ENCODE data around the gene PRR23E.

The PRR23E gene

DNA sequence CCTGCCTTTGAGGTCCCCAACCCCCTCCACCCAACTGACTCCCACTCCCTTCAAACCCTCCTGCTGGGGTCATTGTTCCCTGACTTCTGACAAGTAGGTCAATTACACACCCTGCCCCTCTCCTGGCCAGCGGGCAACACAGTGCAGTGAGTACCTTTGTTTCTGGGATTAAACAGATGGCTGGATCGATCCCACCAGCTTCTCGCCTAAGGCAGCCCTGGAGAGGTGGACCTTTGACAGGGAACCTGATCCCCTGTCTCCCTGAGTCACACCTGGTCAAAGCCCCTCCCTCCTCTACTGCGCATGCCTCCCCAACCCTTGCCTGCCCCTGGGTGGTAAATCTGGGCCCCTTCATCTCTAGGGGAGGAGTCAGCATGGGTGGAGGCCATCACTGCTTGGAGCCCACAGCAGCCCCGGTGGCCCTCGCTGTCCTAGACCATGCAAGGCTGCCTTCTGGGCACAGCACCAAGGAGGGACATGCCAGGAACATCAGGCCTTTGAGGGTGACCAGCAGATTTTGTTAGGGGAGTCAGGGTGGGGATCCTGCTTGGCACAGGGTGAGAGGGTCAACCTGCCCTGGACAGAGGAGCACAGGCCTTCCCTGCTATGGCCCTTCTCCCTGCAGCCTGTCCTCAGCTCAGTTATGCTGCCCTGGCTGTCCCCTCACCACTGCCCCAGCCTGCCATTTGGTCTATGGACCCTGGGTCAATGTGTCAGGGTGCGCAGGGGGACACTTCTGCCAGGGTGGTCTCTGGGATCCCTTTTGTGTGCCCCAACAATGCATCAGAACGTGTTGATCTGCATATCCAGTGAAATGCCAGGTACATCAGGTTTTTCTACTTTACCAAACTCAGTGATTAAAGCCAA lies 9.8 kb upstream of the PRR23E start:
- Histone ChIP-seq H3K4me1 (ENCODE audit: control insufficient read depth in 1 of 2, insufficient read depth in 1 of 2, low read depth in 1 of 2, low read length in 1 of 2) (no peaks in the 10 kb centered on the region), H3K9me3 (no peaks in the 10 kb centered on the region), H3K27me3 (no peaks in the 10 kb centered on the region), H3K36me3 (no peaks in the 10 kb centered on the region), H3K4me3 (ENCODE audit: low read depth in 1 of 2, low read length in 1 of 2) (no peak overlapping the region), H3K27ac (no peak overlapping the region)
- TF ChIP-seq, protein P1, sequence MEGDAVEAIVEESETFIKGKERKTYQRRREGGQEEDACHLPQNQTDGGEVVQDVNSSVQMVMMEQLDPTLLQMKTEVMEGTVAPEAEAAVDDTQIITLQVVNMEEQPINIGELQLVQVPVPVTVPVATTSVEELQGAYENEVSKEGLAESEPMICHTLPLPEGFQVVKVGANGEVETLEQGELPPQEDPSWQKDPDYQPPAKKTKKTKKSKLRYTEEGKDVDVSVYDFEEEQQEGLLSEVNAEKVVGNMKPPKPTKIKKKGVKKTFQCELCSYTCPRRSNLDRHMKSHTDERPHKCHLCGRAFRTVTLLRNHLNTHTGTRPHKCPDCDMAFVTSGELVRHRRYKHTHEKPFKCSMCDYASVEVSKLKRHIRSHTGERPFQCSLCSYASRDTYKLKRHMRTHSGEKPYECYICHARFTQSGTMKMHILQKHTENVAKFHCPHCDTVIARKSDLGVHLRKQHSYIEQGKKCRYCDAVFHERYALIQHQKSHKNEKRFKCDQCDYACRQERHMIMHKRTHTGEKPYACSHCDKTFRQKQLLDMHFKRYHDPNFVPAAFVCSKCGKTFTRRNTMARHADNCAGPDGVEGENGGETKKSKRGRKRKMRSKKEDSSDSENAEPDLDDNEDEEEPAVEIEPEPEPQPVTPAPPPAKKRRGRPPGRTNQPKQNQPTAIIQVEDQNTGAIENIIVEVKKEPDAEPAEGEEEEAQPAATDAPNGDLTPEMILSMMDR (IDR thresholded peaks at IDR 0.05): no peak

DNA sequence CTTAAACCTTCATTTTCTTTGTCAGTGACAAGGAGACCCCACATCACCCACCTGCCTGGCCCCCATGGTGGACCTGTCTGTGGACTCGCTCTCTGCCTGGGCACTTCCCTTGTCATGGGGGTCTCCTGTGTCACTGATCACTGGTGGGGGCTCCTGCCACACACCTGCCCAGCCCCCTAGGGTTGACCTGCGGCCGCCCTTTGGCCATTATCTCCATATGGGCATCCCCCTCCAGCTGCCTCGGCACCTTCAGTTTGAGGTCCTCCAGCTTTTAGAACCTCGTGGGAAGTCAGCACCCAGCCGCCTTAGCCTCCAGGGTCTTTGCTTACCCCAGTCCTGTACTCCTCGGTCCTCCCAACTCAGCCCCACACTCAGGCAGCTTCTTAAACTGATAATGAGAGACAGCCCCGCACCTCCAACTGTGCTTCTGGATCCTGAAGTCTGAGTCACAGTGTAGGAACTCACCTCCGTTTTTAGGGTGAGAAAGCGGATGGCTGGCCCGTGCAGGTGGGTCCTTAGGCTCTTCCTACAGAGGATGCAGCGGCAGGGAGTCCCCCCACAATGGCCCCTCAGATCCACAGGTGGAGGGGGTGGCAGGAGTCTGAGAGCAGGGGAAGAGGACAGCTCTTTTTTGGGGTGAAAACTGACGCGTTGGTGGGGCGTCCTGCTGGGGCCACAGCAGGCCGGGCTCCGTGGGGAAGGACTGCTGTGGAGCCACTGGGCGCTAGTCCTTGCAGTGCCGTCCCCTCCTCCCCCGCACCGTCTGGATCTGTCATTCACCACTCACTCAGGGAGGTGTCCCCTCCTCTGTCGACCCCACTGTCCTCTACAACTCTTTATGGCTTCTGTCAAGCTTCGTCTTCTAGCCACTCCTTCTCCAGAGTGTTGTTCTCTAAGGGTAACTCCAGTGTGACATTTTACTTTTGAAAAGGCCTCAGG lies 8.7 kb upstream of the PRR23E start:
- no peaks in the 10 kb centered on the region for H3K27me3 ChIP-seq
- H3K4me3 ChIP-seq (ENCODE audit: low read depth in 1 of 2, low read length in 1 of 2): no peak overlapping the region
- TF ChIP-seq, protein P1 (IDR thresholded peaks at IDR 0.05): no peak
- no peaks in the 10 kb centered on the region for H3K4me1 ChIP-seq (ENCODE audit: control insufficient read depth in 1 of 2, insufficient read depth in 1 of 2, low read depth in 1 of 2, low read length in 1 of 2)
- no peaks in the 10 kb centered on the region for H3K36me3 ChIP-seq
- H3K27ac ChIP-seq: no peak overlapping the region
- no peaks in the 10 kb centered on the region for H3K9me3 ChIP-seq

DNA sequence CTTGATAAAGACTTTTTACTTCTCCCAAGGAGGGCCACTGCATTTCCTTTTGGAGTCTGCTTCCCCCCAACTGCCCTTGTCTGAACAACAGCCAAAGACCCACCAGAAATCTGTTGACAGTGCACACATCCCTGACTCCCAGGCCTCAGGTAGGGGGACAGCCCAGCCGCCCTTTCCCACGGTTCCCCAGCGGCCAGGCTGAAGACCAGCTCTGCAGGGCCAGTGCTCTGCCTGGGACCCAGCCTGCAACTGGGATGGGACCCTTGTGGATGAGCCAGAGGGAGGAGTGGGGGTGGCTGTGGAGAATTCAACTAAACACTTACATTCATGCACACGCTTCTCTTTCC lies 8.1 kb upstream of the PRR23E start:
- no peaks in the 10 kb centered on the region for H3K27me3 ChIP-seq
- TF ChIP-seq, protein P1 (IDR thresholded peaks at IDR 0.05): no peak
- no peaks in the 10 kb centered on the region for H3K9me3 ChIP-seq
- no peaks in the 10 kb centered on the region for H3K4me1 ChIP-seq (ENCODE audit: control insufficient read depth in 1 of 2, insufficient read depth in 1 of 2, low read depth in 1 of 2, low read length in 1 of 2)
- no peak overlapping the region for H3K27ac ChIP-seq
- H3K4me3 ChIP-seq (ENCODE audit: low read depth in 1 of 2, low read length in 1 of 2): no peak overlapping the region
- H3K36me3 ChIP-seq: no peaks in the 10 kb centered on the region

DNA sequence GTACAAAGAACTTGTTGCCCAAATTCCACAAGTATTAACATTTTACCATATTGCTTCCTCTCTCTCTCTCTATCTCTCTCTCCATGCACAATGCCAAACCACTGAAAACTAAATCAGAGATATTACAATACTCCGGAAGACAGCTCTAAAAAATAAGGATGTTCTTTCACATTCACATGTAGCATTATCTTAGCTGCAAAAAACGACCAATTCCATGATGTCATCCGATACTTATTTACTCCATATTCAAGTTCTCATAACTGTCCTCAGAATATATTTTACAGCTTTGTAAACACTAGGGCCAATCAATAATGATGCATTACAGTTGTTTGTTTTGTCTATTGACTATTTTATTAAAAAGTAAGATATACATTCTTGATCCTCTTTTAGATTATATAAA lies 7.7 kb upstream of the PRR23E start:
- Histone ChIP-seq H3K36me3 (no peaks in the 10 kb centered on the region), H3K4me3 (ENCODE audit: low read depth in 1 of 2, low read length in 1 of 2) (no peak overlapping the region), H3K27ac (no peak overlapping the region), H3K9me3 (no peaks in the 10 kb centered on the region), H3K27me3 (no peaks in the 10 kb centered on the region), H3K4me1 (ENCODE audit: control insufficient read depth in 1 of 2, insufficient read depth in 1 of 2, low read depth in 1 of 2, low read length in 1 of 2) (no peaks in the 10 kb centered on the region)
- TF ChIP-seq, protein P1 (IDR thresholded peaks at IDR 0.05): no peak

DNA sequence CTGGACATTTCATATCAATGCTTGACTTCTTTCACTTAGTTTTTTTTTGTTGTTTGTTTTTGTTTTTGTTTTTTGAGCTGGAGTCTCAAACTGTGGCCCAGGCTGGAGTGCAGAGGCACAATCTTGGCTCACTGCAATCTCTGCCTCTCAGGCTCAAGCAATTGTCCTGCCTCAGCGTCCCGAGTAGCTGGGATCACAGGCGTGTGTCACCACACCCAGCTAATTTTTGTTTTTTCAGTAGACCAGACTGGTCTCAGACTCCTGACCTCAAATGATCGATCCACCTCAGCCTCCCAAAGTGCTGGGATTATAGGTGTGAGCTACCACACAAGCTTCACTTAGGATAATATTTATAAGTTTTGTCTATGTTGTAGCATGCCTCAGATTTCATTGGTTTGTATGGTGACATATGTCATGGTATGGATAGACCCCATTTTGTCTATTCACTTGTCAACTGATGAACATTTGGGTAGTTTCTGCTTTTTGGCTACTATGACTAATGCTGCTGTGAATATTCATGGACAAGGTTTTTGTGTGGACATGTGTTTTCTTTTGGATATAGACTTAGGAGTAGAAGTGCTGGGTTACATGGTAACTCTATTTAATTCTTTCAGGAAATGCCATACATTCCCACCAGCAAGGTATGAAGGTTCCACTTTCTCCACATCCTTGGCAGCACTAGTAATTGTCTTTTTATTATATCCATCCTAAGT lies 6.8 kb upstream of the PRR23E start:
- TF ChIP-seq, protein P1 (IDR thresholded peaks at IDR 0.05): no peak
- H3K27ac ChIP-seq: no peak overlapping the region
- no peaks in the 10 kb centered on the region for H3K36me3 ChIP-seq
- no peaks in the 10 kb centered on the region for H3K9me3 ChIP-seq
- H3K4me1 ChIP-seq (ENCODE audit: control insufficient read depth in 1 of 2, insufficient read depth in 1 of 2, low read depth in 1 of 2, low read length in 1 of 2): no peaks in the 10 kb centered on the region
- H3K27me3 ChIP-seq: no peaks in the 10 kb centered on the region
- H3K4me3 ChIP-seq (ENCODE audit: low read depth in 1 of 2, low read length in 1 of 2): no peak overlapping the region

Measured in neutrophil (primary cell).